HG03565 (cell line): ENCODE data around the gene EPHA6.
A peak's percentile ranks its signal among the peaks of the same experiment; 100 is the strongest.
"Not testable (repeated sequence)": the region's sequence is repeated elsewhere in the genome, so short reads cannot be mapped to it uniquely, and the experiment has no call there.

Experiments
- ATAC-seq: cut with Tn5 transposase; IDR thresholded peaks from one replicate; pipeline ENCODE4 v1.9.1; 2021; ENCODE audit warnings: mild to moderate bottlenecking, moderate library complexity; ENCODE audit not compliant: unreplicated experiment

Gene EPHA6

DNA sequence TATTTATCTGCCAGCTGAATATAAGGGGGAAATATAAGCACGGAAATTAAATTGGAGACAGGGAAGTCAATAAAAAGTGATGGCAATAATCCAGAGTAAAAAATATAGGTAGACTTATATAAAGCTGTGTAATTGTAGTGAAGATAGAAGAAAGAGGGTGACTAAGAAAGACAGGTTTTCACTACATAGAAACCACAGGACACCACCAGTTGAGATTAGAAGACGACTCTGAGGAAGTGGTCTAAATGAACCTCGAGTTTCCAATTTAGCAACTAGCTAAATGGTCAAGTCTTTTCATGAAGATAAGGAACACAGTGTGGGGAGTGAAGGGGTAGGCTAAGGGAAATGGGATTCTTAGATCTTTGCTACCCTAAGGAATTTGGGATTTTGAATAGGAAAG is 761.3 kb downstream of the EPHA6 start:
- ATAC-seq = no peak

DNA sequence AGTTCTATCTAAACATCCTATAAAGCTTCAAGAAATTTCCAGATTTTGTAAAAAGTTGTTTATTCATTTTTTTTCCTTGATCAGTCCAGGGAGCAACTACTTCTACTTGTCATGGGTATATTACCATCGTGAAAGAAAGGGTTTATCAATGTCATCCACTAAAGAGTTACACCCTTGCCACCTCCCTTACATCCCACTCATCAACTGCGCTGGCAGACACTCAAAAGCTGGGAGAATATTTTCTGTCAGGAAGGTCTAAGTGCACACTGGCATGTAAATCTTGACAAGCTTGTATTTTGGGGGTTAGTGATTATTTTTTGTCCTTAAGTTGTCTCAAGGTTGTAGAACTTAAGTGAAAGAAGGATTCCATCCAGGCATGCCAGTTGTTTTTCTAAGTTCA is 761.8 kb downstream of the EPHA6 start:
- no peak for ATAC-seq

DNA sequence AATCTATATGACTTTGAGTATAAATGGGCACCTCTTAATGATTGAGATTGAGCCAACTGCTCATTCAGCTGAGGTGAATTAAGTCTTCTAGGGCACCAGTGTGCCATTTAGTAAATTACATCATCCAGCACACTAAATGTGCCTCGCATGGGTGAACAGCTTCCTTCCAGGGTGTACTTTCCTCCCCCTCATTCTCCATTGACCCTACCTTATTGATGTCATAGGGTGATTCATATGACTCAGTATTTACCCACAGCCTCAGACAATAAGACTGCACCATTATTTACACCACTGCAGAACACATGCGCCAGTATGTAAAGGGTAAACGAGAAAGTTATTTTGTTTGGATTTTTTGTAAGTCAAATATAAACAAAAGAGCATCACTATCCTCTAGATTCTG is 765.0 kb downstream of the EPHA6 start:
- no peak for ATAC-seq

DNA sequence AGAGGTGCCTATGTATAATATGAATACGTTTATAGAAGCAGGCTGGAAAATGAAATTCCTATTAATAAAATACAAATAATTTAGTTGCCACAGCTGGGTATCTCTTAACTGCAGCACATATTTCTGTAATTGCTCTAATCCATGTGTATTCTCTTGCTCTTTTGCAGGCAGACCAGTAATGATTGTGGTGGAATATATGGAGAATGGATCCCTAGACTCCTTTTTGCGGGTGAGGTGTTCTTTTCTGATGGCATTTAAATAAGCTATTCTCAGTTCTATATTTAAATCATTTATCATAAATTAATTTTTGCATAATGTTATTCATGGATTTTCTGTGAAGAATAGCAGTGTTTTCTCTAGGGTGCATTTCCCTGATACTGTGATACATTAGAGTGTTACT is 796.2 kb downstream of the EPHA6 start:
- ATAC-seq = no peak

DNA sequence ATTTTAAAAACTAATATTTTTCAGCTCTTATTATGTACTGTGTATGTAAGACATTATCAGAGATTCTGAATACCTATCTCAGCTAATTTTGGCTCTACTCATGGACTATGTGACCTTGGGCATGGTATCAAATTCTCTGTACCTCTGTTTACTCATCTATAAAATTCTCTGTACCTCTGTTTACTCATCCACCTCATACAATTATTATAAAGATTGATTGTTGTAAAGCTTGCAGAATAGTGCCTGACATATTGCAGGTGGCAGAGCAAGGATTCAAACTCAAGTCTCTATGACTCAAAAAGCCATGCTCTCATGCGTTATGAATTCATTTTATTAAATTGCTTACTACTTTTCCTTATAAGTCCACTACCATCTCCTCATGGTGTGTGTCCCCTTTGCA is 798.2 kb downstream of the EPHA6 start:
- ATAC-seq = no peak

- ATAC-seq = no peak
Observed at GRCh38 chr3:97613139-97613538, 798.7 kb downstream of the EPHA6 start.

DNA sequence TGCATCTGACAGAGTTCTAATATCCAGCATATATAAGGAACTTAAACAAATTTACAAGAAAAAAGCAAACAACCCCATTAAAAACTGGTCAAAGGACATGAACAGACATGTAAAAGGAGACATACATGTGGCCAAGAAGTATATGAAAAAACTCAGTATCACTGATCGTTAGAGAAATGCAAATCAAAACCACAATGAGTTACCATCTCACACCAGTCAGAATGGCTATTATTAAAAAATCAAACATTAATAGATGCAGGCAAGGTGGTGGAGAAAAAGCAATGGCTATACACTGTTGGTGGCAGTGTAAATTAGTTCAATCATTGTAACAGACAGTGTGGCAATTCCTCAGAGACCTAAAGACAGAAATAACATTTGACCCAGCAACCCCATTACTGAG is 806.1 kb downstream of the EPHA6 start:
- not testable (repeated sequence) for ATAC-seq

DNA sequence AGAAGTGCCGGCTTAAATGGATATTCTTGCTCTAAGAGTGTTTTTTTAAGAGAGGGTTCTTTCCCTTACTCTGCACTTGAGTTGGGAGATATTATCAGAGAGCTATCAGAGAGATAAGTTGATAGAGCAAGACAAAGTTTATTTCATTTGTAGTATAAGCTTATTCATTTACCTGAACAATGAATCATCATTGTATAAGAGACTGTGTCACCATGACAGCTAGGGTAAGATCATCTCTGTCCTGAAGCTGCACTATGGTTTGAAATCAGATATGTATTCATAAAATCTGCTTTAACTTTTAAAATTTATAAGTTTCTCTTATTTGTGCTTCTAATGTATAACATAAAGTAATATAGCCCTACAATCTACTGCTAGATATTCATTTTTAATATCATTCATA is 822.1 kb downstream of the EPHA6 start:
- no peak for ATAC-seq

DNA sequence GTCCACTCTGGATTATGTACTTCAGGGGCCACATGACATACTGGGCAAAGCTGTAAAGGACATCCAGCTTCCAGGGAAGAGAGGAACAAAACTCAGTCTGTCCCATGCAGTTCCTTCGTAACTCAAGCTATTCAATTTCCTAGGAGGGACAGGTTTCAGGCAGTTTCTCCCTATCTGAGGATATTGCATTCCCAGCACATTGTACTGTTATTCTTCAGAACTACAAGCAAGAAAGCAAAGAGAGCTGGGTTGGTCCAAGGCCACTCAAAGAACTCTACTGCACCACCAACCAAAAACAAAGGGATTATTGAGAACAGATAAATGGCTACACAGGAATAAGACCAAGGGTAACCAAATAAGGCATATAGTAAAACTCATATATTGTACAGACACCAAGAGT is 832.5 kb downstream of the EPHA6 start:
- no peak for ATAC-seq

DNA sequence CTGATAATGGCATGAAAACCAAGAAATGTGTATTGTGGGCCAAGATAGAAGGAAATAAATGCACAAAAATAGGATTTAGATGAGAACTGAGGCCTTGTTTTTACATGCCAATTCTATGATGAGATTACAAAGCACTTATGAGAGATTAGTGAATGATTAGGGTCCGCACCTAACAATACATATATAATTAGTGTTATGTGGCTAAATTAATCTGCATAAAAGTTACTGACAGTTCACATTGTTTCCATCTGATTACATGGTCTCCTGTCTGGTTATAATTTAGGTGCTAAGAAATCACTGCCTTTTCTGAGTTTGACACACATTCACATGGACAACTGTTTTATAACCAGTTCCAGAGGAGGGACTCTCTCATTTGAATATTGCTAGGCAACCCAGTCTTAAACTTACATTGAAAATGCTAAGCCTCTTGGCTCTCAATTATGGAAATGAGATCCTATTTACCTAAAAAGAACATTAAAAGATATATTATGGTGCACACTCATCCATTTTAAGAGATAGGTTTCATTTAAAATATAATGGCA is 833.1 kb downstream of the EPHA6 start:
- no peak for ATAC-seq

DNA sequence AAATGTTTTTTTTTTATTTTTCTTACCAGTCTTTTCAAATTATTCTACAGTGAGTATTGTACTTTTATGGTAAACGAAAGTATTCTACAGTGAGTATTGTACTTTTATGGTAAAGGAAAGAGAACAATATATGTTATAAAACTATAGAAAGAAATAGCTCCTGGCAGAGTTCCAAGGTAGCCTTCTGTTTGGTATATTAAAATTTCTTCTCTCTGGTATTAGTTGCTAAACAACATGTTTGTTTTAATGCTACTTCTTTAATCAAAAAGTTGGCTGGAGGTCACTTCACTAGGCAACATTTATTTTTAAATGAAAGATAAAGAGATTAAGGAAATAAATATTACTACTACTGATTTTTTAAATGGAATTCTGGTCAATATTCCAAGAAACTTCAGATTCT is 841.6 kb downstream of the EPHA6 start:
- ATAC-seq = no peak

GRCh38 chr3:97656638-97657037 is 842.2 kb downstream of the EPHA6 start:
- no peak for ATAC-seq

DNA sequence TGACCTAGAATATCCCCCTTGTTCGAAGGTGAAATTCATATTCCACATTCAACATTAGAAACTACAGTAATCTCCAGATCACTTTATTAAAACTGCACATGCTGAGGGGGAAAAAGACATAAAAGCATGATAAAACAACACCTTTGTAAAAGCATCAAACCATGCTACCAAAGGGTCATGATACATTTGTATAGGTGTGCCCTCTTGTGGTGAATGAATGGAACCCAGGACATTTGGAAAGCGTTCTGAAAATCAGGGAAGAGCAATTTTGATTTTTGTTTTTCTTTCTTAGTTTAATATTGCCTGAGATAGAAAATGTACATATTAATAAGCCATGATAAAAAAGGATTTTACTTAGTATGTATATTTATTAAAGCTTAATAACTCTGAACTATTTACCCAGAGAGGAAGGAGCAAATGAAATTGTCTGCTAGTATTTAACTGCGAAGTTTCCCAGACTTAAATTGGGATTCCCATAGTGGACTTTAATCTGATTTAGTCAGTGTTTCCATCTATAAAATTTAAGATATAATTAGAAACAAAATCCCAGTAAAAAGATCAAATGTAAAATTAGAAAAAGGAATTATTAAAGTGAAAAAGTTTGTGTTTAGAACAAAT is 844.4 kb downstream of the EPHA6 start:
- ATAC-seq = peak; percentile 44

- ATAC-seq = no peak
Observed at GRCh38 chr3:97662264-97662663, 847.9 kb downstream of the EPHA6 start.

GRCh38 chr3:97662762-97663161 is 848.4 kb downstream of the EPHA6 start:
- no peak for ATAC-seq

GRCh38 chr3:97665896-97666295 is 851.5 kb downstream of the EPHA6 start:
- no peak for ATAC-seq

- ATAC-seq = no peak
Observed at GRCh38 chr3:97670952-97671351, 856.6 kb downstream of the EPHA6 start.

- ATAC-seq = no peak
Observed at GRCh38 chr3:97673357-97673997, 859.1 kb downstream of the EPHA6 start.

- no peak for ATAC-seq
Observed at GRCh38 chr3:97674461-97674860, 860.1 kb downstream of the EPHA6 start.

- no peak for ATAC-seq
Observed at GRCh38 chr3:97680210-97680609, 865.8 kb downstream of the EPHA6 start.

- ATAC-seq = no peak
Observed at GRCh38 chr3:97680696-97681095, 866.3 kb downstream of the EPHA6 start.

- no peak for ATAC-seq
Observed at GRCh38 chr3:97684490-97684889, 870.1 kb downstream of the EPHA6 start.

- no peak for ATAC-seq
Observed at GRCh38 chr3:97686258-97686657, 871.9 kb downstream of the EPHA6 start.
